ENCODE measurements around the gene ASB2. TPM values are rescaled to one million over a fixed set of nuclear protein-coding genes. Genes with fewer than 3 reads are reported as not detected.

The ASB2 gene
- total and polyA plus RNA-seq, 2 of the 4 experiments (the other 2 are of a cell fraction): 0.54 to 0.77 TPM

DNA sequence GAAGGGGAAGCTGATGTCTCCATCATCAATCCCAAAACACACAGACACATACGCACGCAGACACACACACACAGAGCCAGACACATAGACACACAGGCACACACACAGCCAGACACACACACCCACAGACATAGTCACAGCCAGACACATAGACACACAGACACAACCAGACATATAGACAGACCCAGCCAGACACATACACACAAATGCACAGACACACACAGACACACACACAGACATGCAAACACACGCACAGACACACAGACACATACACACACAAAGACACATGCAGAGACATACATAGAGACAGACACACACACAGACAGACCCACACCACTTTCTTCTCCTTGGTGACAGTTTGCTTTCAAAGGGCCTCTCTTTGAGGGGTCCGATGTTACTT, 27.0 kb upstream of the ASB2 start:
- no peak overlapping the region for H2BK20ac ChIP-seq (ENCODE audit: low read depth, low read length)
- H3K9me3 ChIP-seq (ENCODE audit: control insufficient read depth, insufficient read depth, low read length): no peaks in the 10 kb centered on the region
- no peak overlapping the region for H4K5ac ChIP-seq (ENCODE audit: low read depth, low read length)
- no peak overlapping the region for H3K4me2 ChIP-seq (ENCODE audit: low read depth, low read length)
- H3K79me1 ChIP-seq (ENCODE audit: low read depth in 1 of 2, low read length in 2 of 2): no peaks in the 10 kb centered on the region
- DNase-seq: no peak
- H3K36me3 ChIP-seq (ENCODE audit: control insufficient read depth, insufficient read depth, low read length): no peaks in the 10 kb centered on the region
- BruUV-seq (replicated peaks): no TSS peak
- H3K4ac ChIP-seq (ENCODE audit: low read depth, low read length): no peak overlapping the region
- no peaks in the 10 kb centered on the region for H3K9me1 ChIP-seq (ENCODE audit: insufficient read depth, low read length)
- no peak overlapping the region for H2BK15ac ChIP-seq (ENCODE audit: low read depth, low read length)
- no peak overlapping the region for H3K23ac ChIP-seq (ENCODE audit: low read depth, low read length)
- no peak overlapping the region for H2AK5ac ChIP-seq (ENCODE audit: low read depth, low read length)
- no peak overlapping the region for H4K91ac ChIP-seq (ENCODE audit: insufficient read depth, low read depth, low read length)
- in situ Hi-C loops (cut with MboI; ENCODE audit: low sequenced_read_pairs): loop anchor here (5.0 kb wide), 1 partner anchor 61 kb away; no protein-coding TSS in a partner anchor
- H3K27me3 ChIP-seq (ENCODE audit: control insufficient read depth, insufficient read depth, low read length): peaks cover 30% of the 10 kb centered on the region
- no peak overlapping the region for H3K56ac ChIP-seq (ENCODE audit: extremely low read depth, insufficient read depth, low read length)
- ChIA-PET CTCF (interaction anchor here (2.4 kb wide), 1 partner anchor 64 kb away, joined by 16 read pairs; no protein-coding TSS in a partner anchor), POLR2A (ENCODE audit: unreplicated experiment) (no interaction called here)
- H3K4me3 ChIP-seq (ENCODE audit: insufficient read depth, low read depth, low read length): no peak overlapping the region
- intact Hi-C loops (cut with micrococcal nuclease): loop anchor here (5.0 kb wide), 1 partner anchor 46 kb away; no protein-coding TSS in a partner anchor
- no peak overlapping the region for H3K14ac ChIP-seq (replicated peaks; ENCODE audit: low read depth, low read length)
- no peaks in the 10 kb centered on the region for H3K4me1 ChIP-seq (ENCODE audit: control insufficient read depth, insufficient read depth, low read length)
- ATAC-seq (ENCODE audit: low read depth): no peak
- TF ChIP-seq CEBPB (IDR thresholded peaks at IDR 0.05; ENCODE audit: low read depth, low read length): no peak
- TF ChIP-seq FOS (IDR thresholded peaks at IDR 0.05; ENCODE audit: low read depth, low read length): no peak
- TF ChIP-seq USF2 (IDR thresholded peaks at IDR 0.05; ENCODE audit: low read depth, low read length): no peak
- no peak for TF ChIP-seq CHD1 (IDR thresholded peaks at IDR 0.05; ENCODE audit: low read depth, low read length)
- TF ChIP-seq ELK1 (IDR thresholded peaks at IDR 0.05; ENCODE audit: borderline replicate concordance, low read depth, low read length): no peak
- TF ChIP-seq BHLHE40 (IDR thresholded peaks at IDR 0.05; ENCODE audit: low read depth, low read length): no peak
- no peak for TF ChIP-seq MXI1 (IDR thresholded peaks at IDR 0.05; ENCODE audit: borderline replicate concordance, low read depth, low read length)
- no peak for TF ChIP-seq POLR2A (IDR thresholded peaks at IDR 0.05; ENCODE audit: low read depth, low read length)
- H3K18ac ChIP-seq (ENCODE audit: low read depth, low read length): no peak overlapping the region
- no peak overlapping the region for H4K8ac ChIP-seq (ENCODE audit: low read depth in 2 of 2, low read length in 2 of 2)
- no peak overlapping the region for H2AFZ ChIP-seq (replicated peaks; ENCODE audit: low read length, poor library complexity)
- H4K20me1 ChIP-seq (ENCODE audit: insufficient read depth, low read length): no peaks in the 10 kb centered on the region
- H3K9ac ChIP-seq (ENCODE audit: low read depth, low read length): no peak overlapping the region
- H2BK5ac ChIP-seq (ENCODE audit: low read depth, low read length, poor library complexity, severe bottlenecking): no peak overlapping the region
- no peak overlapping the region for H2BK120ac ChIP-seq (ENCODE audit: low read depth, low read length)
- H3K27ac ChIP-seq (ENCODE audit: insufficient read depth, low read length): no peak overlapping the region
- dilution Hi-C loops (cut with HindIII; ENCODE audit: low sequenced_read_pairs, unreplicated experiment): no loop called here
- H2AK9ac ChIP-seq (replicated peaks; ENCODE audit: low read depth, low read length, poor library complexity): no peak overlapping the region
- WGBS, 2 experiments (ENCODE audit: extremely low coverage in 2 of 2, insufficient read length in 1 of 2): 60% methylated on average over 3 of the region's 4 CpGs; no CpG with 5 or more reads in 1 of the 2 experiments

All from IMR-90 (cell line).